IMR-90 (cell line): ENCODE measurements around the gene PTPRK. TPM values are rescaled to one million over a fixed set of nuclear protein-coding genes. Genes with fewer than 3 reads are reported as not detected.

Experiments
- ATAC-seq: fragments of 200-7000 bp; cut with Tn5 transposase; 2 replicates; pipeline ENCODE4 v1.9.1; 2020; ENCODE audit warnings: low read depth, mild to moderate bottlenecking, moderate library complexity
- BruUV-seq: library from RNA; stranded (reverse); fragments of 400-500 nt; replicated peaks from 2 replicates; lab custom pipeline; 2021; lab: Mats Ljungman, UMichigan
- CTCF ChIA-PET: fragments of 300-600 bp; formaldehyde crosslinking; extraction: SDS; loops from one replicate; lab custom pipeline; 2021; ENCODE audit warnings: antibody characterized with exemption; lab: Yijun Ruan, JAX
- POLR2A ChIA-PET: fragments of 300-600 bp; sonication (Branson Sonifier 250); formaldehyde crosslinking; loops from one replicate; lab custom pipeline; 2022; ENCODE audit warnings: antibody characterized with exemption; ENCODE audit not compliant: unreplicated experiment; lab: Charles Lee
- DNase-seq: peaks from one replicate; pipeline ENCODE4 v3.0.0; 2013
- H2AFZ ChIP-seq: replicated peaks from 2 replicates; pipeline ENCODE3; 2013; ENCODE audit warnings: low read length, mild to moderate bottlenecking; ENCODE audit not compliant: poor library complexity
- H2AK5ac ChIP-seq: 2 replicates; pipeline ENCODE4 v1.6.1; 2013; ENCODE audit warnings: low read depth, low read length, inconsistent platforms
- H2AK9ac ChIP-seq: replicated peaks from 2 replicates; pipeline ENCODE3; 2013; ENCODE audit warnings: mild to moderate bottlenecking, low read depth, low read length, moderate library complexity; ENCODE audit not compliant: poor library complexity
- H2BK120ac ChIP-seq: 2 replicates; pipeline ENCODE4 v1.6.1; 2013; ENCODE audit warnings: low read depth, low read length, inconsistent platforms
- H2BK15ac ChIP-seq: 3 replicates; pipeline ENCODE4 v1.6.1; 2013; ENCODE audit warnings: low read depth, low read length, inconsistent platforms
- H2BK20ac ChIP-seq: 2 replicates; pipeline ENCODE4 v1.6.1; 2013; ENCODE audit warnings: low read depth, mild to moderate bottlenecking, inconsistent platforms, low read length, moderate library complexity
- H2BK5ac ChIP-seq: 2 replicates; pipeline ENCODE4 v1.6.1; 2013; ENCODE audit warnings: mild to moderate bottlenecking, low read depth, low read length, inconsistent platforms; ENCODE audit not compliant: poor library complexity, severe bottlenecking
- H3K14ac ChIP-seq: replicated peaks from 2 replicates; pipeline ENCODE4 v1.6.1; 2013; ENCODE audit warnings: low read depth, low read length, inconsistent platforms
- H3K18ac ChIP-seq: 2 replicates; pipeline ENCODE4 v1.6.1; 2013; ENCODE audit warnings: low read depth, low read length, control low read depth
- H3K23ac ChIP-seq: 2 replicates; pipeline ENCODE4 v1.6.1; 2013; ENCODE audit warnings: low read depth, low read length, inconsistent platforms
- H3K27ac ChIP-seq: 2 replicates; pipeline ENCODE4 v1.5.1; 2013; ENCODE audit warnings: mild to moderate bottlenecking, control low read depth, low read length; ENCODE audit not compliant: insufficient read depth
- H3K27me3 ChIP-seq: 2 replicates; pipeline ENCODE4 v1.6.1; 2013; ENCODE audit warnings: low read length; ENCODE audit not compliant: control insufficient read depth, insufficient read depth
- H3K36me3 ChIP-seq: 2 replicates; pipeline ENCODE4 v1.6.1; 2013; ENCODE audit warnings: low read length, mixed read lengths; ENCODE audit not compliant: control insufficient read depth, insufficient read depth
- H3K4ac ChIP-seq: 2 replicates; pipeline ENCODE4 v1.6.1; 2013; ENCODE audit warnings: low read depth, low read length, inconsistent platforms
- H3K4me1 ChIP-seq: 2 replicates; pipeline ENCODE4 v1.6.1; 2013; ENCODE audit warnings: low read length, mixed read lengths; ENCODE audit not compliant: control insufficient read depth, insufficient read depth
- H3K4me2 ChIP-seq: 2 replicates; pipeline ENCODE4 v1.6.1; 2013; ENCODE audit warnings: low read depth, mild to moderate bottlenecking, control low read depth, low read length, moderate library complexity
- H3K4me3 ChIP-seq: 2 replicates; pipeline ENCODE4 v1.5.1; 2013; ENCODE audit warnings: low read depth, mild to moderate bottlenecking, control low read depth, low read length, moderate library complexity; ENCODE audit not compliant: insufficient read depth
- H3K56ac ChIP-seq: 2 replicates; pipeline ENCODE4 v1.6.1; 2013; ENCODE audit warnings: low read length, inconsistent platforms; ENCODE audit not compliant: insufficient read depth; ENCODE audit errors: extremely low read depth
- H3K79me1 ChIP-seq, 2 experiments: 2 replicates each; pipeline ENCODE4 v1.6.1; 2013; ENCODE audit warnings: low read length in 2 of 2, inconsistent platforms in 1 of 2, low read depth in 1 of 2
- H3K9ac ChIP-seq: 2 replicates; pipeline ENCODE4 v1.6.1; 2013; ENCODE audit warnings: low read depth, low read length, control low read depth
- H3K9me1 ChIP-seq: 2 replicates; pipeline ENCODE4 v1.6.1; 2013; ENCODE audit warnings: low read length, inconsistent platforms; ENCODE audit not compliant: insufficient read depth
- H3K9me3 ChIP-seq: 2 replicates; pipeline ENCODE4 v1.6.1; 2013; ENCODE audit warnings: low read length; ENCODE audit not compliant: control insufficient read depth, insufficient read depth
- H4K20me1 ChIP-seq: 2 replicates; pipeline ENCODE4 v1.6.1; 2013; ENCODE audit warnings: low read length, inconsistent platforms; ENCODE audit not compliant: insufficient read depth
- H4K5ac ChIP-seq: 2 replicates; pipeline ENCODE4 v1.6.1; 2013; ENCODE audit warnings: mild to moderate bottlenecking, low read depth, low read length, control low read depth
- H4K8ac ChIP-seq, 2 experiments: 2 replicates each; pipeline ENCODE4 v1.6.1; 2013; ENCODE audit warnings: low read depth in 2 of 2, low read length in 2 of 2, control low read depth in 1 of 2, inconsistent platforms in 1 of 2
- H4K91ac ChIP-seq: 2 replicates; pipeline ENCODE4 v1.6.1; 2013; ENCODE audit warnings: low read depth, low read length, inconsistent platforms; ENCODE audit not compliant: insufficient read depth
- BHLHE40 ChIP-seq: fragments of 150-350 bp; IDR thresholded peaks from 2 replicates; pipeline ENCODE4 v1.6.1; 2016; ENCODE audit warnings: mild to moderate bottlenecking, low read depth, low read length
- CEBPB ChIP-seq: IDR thresholded peaks from 2 replicates; pipeline ENCODE4 v1.6.1; 2012; ENCODE audit warnings: low read depth, low read length, improper control_type of control experiment
- CHD1 ChIP-seq: IDR thresholded peaks from 2 replicates; pipeline ENCODE4 v1.6.1; 2012; ENCODE audit warnings: low read depth, low read length, improper control_type of control experiment
- FOS ChIP-seq: fragments of 150-350 bp; IDR thresholded peaks from 2 replicates; pipeline ENCODE4 v1.6.1; 2016; ENCODE audit warnings: low read depth, low read length
- MAFK ChIP-seq: IDR thresholded peaks from 2 replicates; pipeline ENCODE4 v1.6.1; 2012; ENCODE audit warnings: low read depth, low read length, improper control_type of control experiment
- MAZ ChIP-seq: IDR thresholded peaks from 2 replicates; pipeline ENCODE4 v1.6.1; 2012; ENCODE audit warnings: low read depth, mild to moderate bottlenecking, low read length, improper control_type of control experiment, moderate library complexity, borderline replicate concordance
- MXI1 ChIP-seq: IDR thresholded peaks from 2 replicates; pipeline ENCODE4 v1.6.1; 2012; ENCODE audit warnings: low read depth, mild to moderate bottlenecking, low read length, moderate library complexity, borderline replicate concordance
- NFE2L2 ChIP-seq: fragments of 150-350 bp; IDR thresholded peaks from 2 replicates; pipeline ENCODE4 v1.6.1; 2016; ENCODE audit warnings: low read depth, mild to moderate bottlenecking, low read length
- POLR2A ChIP-seq: IDR thresholded peaks from 2 replicates; pipeline ENCODE4 v1.6.1; 2012; ENCODE audit warnings: mild to moderate bottlenecking, low read depth, low read length
- RAD21 ChIP-seq: IDR thresholded peaks from 2 replicates; pipeline ENCODE4 v1.6.1; 2012; ENCODE audit warnings: low read length, improper control_type of control experiment
- RCOR1 ChIP-seq: IDR thresholded peaks from 2 replicates; pipeline ENCODE4 v1.6.1; 2012; ENCODE audit warnings: mild to moderate bottlenecking, low read length, improper control_type of control experiment; ENCODE audit not compliant: insufficient replicate concordance
- RFX5 ChIP-seq: IDR thresholded peaks from 2 replicates; pipeline ENCODE4 v1.8.0; 2012; ENCODE audit warnings: low read depth, mild to moderate bottlenecking, low read length, moderate library complexity
- SMC3 ChIP-seq: fragments of 150-350 bp; IDR thresholded peaks from 2 replicates; pipeline ENCODE4 v1.6.1; 2016; ENCODE audit warnings: low read depth, mild to moderate bottlenecking, antibody characterized with exemption, low read length, moderate library complexity
- WGBS, 2 experiments: methylation state at CpG; one replicate each; pipeline versions ENCODE4 v1.1.5 to v1.1.7; 2013; ENCODE audit warnings: missing lambda C conversion rate in 2 of 2; ENCODE audit not compliant: insufficient read length in 1 of 2; ENCODE audit errors: extremely low coverage in 2 of 2; 5-methylcytosine and 5-hydroxymethylcytosine counted together
- dilution Hi-C: fragments of 300-500 bp; cut with HindIII; formaldehyde crosslinking; loops from one replicate; pipeline ENCODE4 v1.14.3; 2018; ENCODE audit warnings: low sequenced_read_pairs; ENCODE audit not compliant: unreplicated experiment
- in situ Hi-C: fragments of 300-500 bp; cut with MboI; formaldehyde crosslinking; loops from 3 replicates; pipeline ENCODE4 v1.14.3; 2019; ENCODE audit warnings: low sequenced_read_pairs, inconsistent platforms, mixed read lengths
- intact Hi-C: fragments of 100-400 bp; cut with micrococcal nuclease; formaldehyde crosslinking; loops from 2 replicates; pipeline ENCODE4 v1.10.0; 2022
- polyA plus RNA-seq, 3 experiments: library from polyadenylated mRNA; depleted of rRNA; stranded (reverse); fragments of >200 nt; gene quantifications; 2 replicates each; pipeline ENCODE4 v1.2.3, GENCODE V29; 2012; ENCODE audit warnings: low replicate concordance in 1 of 3
- total RNA-seq: library from RNA; depleted of rRNA; stranded (reverse); fragments of >200 nt; gene quantifications from 2 replicates; pipeline ENCODE4 v1.2.3, GENCODE V29; 2012
- TF ChIP-seq, protein P1 (sequence below): fragments of 150-350 bp; IDR thresholded peaks from 2 replicates; pipeline ENCODE4 v1.6.1; 2017; ENCODE audit warnings: mild to moderate bottlenecking, antibody characterized with exemption, low read length, low read depth
- TF ChIP-seq, protein P2 (sequence below): conservative IDR thresholded peaks from 2 replicates; pipeline ENCODE4 v1.5.1; 2012; ENCODE audit warnings: mild to moderate bottlenecking, low read depth, low read length, improper control_type of control experiment

Gene PTPRK
- total and polyA plus RNA-seq, 2 of the 4 experiments (the other 2 are of a cell fraction): 18.0 to 80.8 TPM

DNA sequence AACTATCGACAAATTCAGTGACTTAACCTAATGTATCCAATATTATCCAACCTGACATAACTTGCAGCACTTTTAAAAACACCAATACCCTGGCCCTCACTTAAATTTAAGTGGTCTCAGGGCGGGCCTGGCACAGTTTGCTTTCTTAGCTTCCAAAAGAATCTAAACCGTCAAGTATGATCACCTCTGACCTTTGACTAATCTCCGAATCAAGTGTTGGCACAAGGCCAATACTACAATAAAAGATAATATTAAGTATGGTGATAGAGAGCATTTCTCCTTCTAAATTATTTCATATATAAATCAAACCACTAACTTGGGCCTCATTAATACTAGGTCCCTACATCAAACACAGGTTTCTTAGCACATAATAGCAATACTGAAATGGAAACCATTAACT, 153.0 kb downstream of the PTPRK start:
- in situ Hi-C loops: no loop called here
- dilution Hi-C loops: no loop called here
- ATAC-seq: no peak
- DNase-seq: no peak
- Histone ChIP-seq H3K18ac (no peak overlapping the region), H2AK9ac (no peak overlapping the region), H3K27ac (no peak overlapping the region), H3K36me3 (no peaks in the 10 kb centered on the region), H2BK120ac (no peak overlapping the region), H2BK15ac (no peak overlapping the region), H3K9me3 (no peaks in the 10 kb centered on the region), H4K91ac (no peak overlapping the region), H2AK5ac (no peak overlapping the region), H4K20me1 (peaks cover 8% of the 10 kb centered on the region; the same call in 1 of the 2 replicates), H4K5ac (no peak overlapping the region), H3K9ac (no peak overlapping the region), H4K8ac (no peak overlapping the region), H3K14ac (no peak overlapping the region), H3K4me3 (no peak overlapping the region), H3K9me1 (peaks cover 6% of the 10 kb centered on the region), H3K4me2 (no peak overlapping the region), H2BK5ac (no peak overlapping the region), H2BK20ac (no peak overlapping the region), H3K23ac (no peak overlapping the region), H2AFZ (no peak overlapping the region), H3K79me1 (peaks cover 19 to 41% of the 10 kb centered on the region in 2 experiments), H3K27me3 (no peaks in the 10 kb centered on the region), H3K4ac (no peak overlapping the region), H3K4me1 (no peaks in the 10 kb centered on the region; the same call in 1 of the 2 replicates), H3K56ac (no peak overlapping the region)
- no peak for TF ChIP-seq POLR2A
- no peak for TF ChIP-seq MXI1
- no peak for TF ChIP-seq BHLHE40
- no peak for TF ChIP-seq MAFK
- no peak for TF ChIP-seq RFX5
- no peak for TF ChIP-seq CHD1
- no peak for TF ChIP-seq NFE2L2
- no peak for TF ChIP-seq MAZ
- no peak for TF ChIP-seq SMC3
- no peak for TF ChIP-seq FOS
- TF ChIP-seq, protein P1, sequence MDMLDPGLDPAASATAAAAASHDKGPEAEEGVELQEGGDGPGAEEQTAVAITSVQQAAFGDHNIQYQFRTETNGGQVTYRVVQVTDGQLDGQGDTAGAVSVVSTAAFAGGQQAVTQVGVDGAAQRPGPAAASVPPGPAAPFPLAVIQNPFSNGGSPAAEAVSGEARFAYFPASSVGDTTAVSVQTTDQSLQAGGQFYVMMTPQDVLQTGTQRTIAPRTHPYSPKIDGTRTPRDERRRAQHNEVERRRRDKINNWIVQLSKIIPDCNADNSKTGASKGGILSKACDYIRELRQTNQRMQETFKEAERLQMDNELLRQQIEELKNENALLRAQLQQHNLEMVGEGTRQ: no peak
- TF ChIP-seq, protein P2, sequence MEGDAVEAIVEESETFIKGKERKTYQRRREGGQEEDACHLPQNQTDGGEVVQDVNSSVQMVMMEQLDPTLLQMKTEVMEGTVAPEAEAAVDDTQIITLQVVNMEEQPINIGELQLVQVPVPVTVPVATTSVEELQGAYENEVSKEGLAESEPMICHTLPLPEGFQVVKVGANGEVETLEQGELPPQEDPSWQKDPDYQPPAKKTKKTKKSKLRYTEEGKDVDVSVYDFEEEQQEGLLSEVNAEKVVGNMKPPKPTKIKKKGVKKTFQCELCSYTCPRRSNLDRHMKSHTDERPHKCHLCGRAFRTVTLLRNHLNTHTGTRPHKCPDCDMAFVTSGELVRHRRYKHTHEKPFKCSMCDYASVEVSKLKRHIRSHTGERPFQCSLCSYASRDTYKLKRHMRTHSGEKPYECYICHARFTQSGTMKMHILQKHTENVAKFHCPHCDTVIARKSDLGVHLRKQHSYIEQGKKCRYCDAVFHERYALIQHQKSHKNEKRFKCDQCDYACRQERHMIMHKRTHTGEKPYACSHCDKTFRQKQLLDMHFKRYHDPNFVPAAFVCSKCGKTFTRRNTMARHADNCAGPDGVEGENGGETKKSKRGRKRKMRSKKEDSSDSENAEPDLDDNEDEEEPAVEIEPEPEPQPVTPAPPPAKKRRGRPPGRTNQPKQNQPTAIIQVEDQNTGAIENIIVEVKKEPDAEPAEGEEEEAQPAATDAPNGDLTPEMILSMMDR: no peak
- no peak for TF ChIP-seq CEBPB
- no peak for TF ChIP-seq RAD21
- no peak for TF ChIP-seq RCOR1
- 100% methylated on average over 1 of the region's 4 CpGs; no CpG with 5 or more reads in 1 of the 2 experiments for WGBS, 2 experiments
- intact Hi-C loops: no loop called here
- ChIA-PET CTCF (no interaction called here), POLR2A (no interaction called here)
- no TSS peak for BruUV-seq
